Measurements from ENCODE around the gene GNAI3. TPM values are rescaled to one million over a fixed set of nuclear protein-coding genes. Genes with fewer than 3 reads are reported as not detected.
A peak's percentile ranks its signal among the peaks of the same experiment; 100 is the strongest.

The GNAI3 gene
- total and polyA plus RNA-seq, 10 of the 15 experiments (the other 5 are each of a cell fraction or from before 2014, with no cell fraction given), result 5.9 to 13.8 (median 8.0) TPM

DNA sequence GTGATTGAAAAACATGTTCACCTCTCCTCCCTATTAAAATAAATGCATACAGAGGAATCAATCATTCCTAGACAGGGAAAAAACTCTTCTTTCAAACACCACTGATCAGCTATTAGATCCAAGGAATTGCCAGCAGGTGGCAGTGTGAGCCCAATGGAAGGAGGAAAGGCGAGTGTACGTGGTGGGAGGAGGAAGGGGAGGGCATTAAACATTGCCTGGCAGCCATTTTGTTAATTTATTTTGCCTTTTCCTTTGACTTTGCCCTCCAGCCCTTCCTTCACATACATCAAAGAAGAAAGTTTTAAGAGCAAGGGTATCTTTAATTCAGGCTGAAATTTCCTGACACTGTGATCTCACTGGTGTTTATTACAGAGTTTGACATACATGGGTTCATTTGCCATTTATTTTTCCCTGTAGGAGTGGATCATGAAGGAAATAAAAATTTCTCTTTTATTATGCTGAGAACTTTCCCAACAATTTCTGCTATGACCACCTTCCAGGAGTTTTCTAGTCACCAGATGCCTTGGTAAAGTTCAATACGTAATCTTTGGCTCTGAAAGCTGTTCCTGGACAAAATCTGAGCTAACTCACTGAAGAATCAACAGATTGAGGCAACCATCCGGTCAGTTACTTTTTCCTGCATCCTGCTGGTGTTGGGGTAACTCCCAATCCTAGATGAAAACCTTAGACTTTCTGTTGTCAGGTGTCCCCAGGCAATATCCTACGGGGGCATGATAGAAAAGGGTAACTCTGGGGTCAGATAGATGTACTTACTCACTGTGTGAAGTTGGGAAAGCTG lies 1.9 kb upstream of the GNAI3 start (continued):
- TF ChIP-seq TCF7 (IDR thresholded peaks at IDR 0.05; ENCODE audit: borderline replicate concordance) (no peak), HCFC1 (IDR thresholded peaks at IDR 0.05; ENCODE audit: low read length) (no peak), RFX5 (IDR thresholded peaks at IDR 0.05; ENCODE audit: low read depth, low read length) (no peak), SRF (IDR thresholded peaks at IDR 0.05; ENCODE audit: low read depth in 2 of 2, low read length in 2 of 2) (no peak), DPF2 (IDR thresholded peaks at IDR 0.05) (no peak), NR2C1 (IDR thresholded peaks at IDR 0.05) (no peak), POU2F2 (IDR thresholded peaks at IDR 0.05; ENCODE audit: borderline replicate concordance, low read depth, low read length) (no peak), PAX8 (IDR thresholded peaks at IDR 0.05) (peak; percentile 78; the same call in 1 of the 2 replicates), HDAC2 (IDR thresholded peaks at IDR 0.05) (no peak), CHD2 (IDR thresholded peaks at IDR 0.05; ENCODE audit: borderline replicate concordance, low read depth, low read length) (0 out of 2 replicates have a peak, but pooled peaks have one; percentile 18), SIX5 (IDR thresholded peaks at IDR 0.05; ENCODE audit: low read depth, low read length, severe bottlenecking) (no peak), TARDBP (IDR thresholded peaks at IDR 0.05; ENCODE audit: borderline replicate concordance) (no peak), MEF2B (IDR thresholded peaks at IDR 0.05; ENCODE audit: partially characterized antibody, poor library complexity, severe bottlenecking) (no peak), RAD51 (IDR thresholded peaks at IDR 0.05) (0 out of 2 replicates have a peak, but pooled peaks have one; percentile 7), MXI1 (IDR thresholded peaks at IDR 0.05; ENCODE audit: low read depth, low read length) (peak; percentile 15; the same call in 1 of the 2 replicates), CBFB (IDR thresholded peaks at IDR 0.05; ENCODE audit: low read depth) (0 out of 2 replicates have a peak, but pooled peaks have one; percentile 33), ZNF217 (IDR thresholded peaks at IDR 0.05) (no peak)
- TF ChIP-seq, protein P1, sequence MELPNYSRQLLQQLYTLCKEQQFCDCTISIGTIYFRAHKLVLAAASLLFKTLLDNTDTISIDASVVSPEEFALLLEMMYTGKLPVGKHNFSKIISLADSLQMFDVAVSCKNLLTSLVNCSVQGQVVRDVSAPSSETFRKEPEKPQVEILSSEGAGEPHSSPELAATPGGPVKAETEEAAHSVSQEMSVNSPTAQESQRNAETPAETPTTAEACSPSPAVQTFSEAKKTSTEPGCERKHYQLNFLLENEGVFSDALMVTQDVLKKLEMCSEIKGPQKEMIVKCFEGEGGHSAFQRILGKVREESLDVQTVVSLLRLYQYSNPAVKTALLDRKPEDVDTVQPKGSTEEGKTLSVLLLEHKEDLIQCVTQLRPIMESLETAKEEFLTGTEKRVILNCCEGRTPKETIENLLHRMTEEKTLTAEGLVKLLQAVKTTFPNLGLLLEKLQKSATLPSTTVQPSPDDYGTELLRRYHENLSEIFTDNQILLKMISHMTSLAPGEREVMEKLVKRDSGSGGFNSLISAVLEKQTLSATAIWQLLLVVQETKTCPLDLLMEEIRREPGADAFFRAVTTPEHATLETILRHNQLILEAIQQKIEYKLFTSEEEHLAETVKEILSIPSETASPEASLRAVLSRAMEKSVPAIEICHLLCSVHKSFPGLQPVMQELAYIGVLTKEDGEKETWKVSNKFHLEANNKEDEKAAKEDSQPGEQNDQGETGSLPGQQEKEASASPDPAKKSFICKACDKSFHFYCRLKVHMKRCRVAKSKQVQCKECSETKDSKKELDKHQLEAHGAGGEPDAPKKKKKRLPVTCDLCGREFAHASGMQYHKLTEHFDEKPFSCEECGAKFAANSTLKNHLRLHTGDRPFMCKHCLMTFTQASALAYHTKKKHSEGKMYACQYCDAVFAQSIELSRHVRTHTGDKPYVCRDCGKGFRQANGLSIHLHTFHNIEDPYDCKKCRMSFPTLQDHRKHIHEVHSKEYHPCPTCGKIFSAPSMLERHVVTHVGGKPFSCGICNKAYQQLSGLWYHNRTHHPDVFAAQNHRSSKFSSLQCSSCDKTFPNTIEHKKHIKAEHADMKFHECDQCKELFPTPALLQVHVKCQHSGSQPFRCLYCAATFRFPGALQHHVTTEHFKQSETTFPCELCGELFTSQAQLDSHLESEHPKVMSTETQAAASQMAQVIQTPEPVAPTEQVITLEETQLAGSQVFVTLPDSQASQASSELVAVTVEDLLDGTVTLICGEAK (IDR thresholded peaks at IDR 0.05; ENCODE audit: borderline replicate concordance), result 0 out of 2 replicates have a peak, but pooled peaks have one; percentile 13
- TF ChIP-seq, protein P2, sequence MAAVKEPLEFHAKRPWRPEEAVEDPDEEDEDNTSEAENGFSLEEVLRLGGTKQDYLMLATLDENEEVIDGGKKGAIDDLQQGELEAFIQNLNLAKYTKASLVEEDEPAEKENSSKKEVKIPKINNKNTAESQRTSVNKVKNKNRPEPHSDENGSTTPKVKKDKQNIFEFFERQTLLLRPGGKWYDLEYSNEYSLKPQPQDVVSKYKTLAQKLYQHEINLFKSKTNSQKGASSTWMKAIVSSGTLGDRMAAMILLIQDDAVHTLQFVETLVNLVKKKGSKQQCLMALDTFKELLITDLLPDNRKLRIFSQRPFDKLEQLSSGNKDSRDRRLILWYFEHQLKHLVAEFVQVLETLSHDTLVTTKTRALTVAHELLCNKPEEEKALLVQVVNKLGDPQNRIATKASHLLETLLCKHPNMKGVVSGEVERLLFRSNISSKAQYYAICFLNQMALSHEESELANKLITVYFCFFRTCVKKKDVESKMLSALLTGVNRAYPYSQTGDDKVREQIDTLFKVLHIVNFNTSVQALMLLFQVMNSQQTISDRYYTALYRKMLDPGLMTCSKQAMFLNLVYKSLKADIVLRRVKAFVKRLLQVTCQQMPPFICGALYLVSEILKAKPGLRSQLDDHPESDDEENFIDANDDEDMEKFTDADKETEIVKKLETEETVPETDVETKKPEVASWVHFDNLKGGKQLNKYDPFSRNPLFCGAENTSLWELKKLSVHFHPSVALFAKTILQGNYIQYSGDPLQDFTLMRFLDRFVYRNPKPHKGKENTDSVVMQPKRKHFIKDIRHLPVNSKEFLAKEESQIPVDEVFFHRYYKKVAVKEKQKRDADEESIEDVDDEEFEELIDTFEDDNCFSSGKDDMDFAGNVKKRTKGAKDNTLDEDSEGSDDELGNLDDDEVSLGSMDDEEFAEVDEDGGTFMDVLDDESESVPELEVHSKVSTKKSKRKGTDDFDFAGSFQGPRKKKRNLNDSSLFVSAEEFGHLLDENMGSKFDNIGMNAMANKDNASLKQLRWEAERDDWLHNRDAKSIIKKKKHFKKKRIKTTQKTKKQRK (IDR thresholded peaks at IDR 0.05; ENCODE audit: low read depth, low read length), result no peak
